Fibroblast of the aortic adventitia (primary cell): ENCODE data around the gene BCR. TPM values are rescaled to one million over a fixed set of nuclear protein-coding genes. Genes with fewer than 3 reads are reported as not detected.

Source experiments
- DNase-seq: peaks from one replicate; pipeline ENCODE4 v3.0.0-alpha.2; 2010; ENCODE audit warnings: low read depth
- H3K4me3 ChIP-seq: 2 replicates; pipeline ENCODE4 v1.5.1; 2011; ENCODE audit warnings: low read depth, mild to moderate bottlenecking, control low read depth, low read length, moderate library complexity
- total RNA-seq: library from RNA; depleted of rRNA; stranded (reverse); fragments of >200 nt; gene quantifications from 2 replicates; pipeline ENCODE4 v1.2.3, GENCODE V29; 2012; ENCODE audit warnings: low replicate concordance
- TF ChIP-seq, protein P1 (sequence below): IDR thresholded peaks from 2 replicates; pipeline ENCODE4 v1.5.1; 2011; ENCODE audit warnings: mild to moderate bottlenecking, low read length, control low read depth, inconsistent platforms; ENCODE audit not compliant: insufficient read depth

The BCR gene
- total RNA-seq, 1 donor: 37.3 TPM

DNA sequence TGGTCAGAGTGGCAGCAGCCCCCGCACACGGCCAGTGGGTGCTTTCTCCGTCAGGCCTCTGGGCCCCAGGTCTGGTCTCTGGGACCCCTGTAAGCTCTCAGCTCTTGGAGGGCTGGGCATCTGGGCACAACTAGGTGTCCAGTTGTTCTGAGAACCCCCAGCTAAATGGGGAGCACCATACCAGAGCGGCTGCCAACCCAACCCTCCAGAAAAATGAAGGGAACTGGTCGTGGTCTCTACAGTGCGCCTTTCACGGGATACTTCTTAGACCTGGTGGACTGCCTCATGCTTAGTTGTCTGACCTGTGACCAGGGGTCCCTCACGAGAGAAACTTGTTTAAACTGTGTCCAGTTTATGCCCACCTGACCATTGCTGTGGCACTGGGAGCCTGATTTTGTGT is 104.9 kb downstream of the BCR start:
- no peak for DNase-seq
- TF ChIP-seq, protein P1, sequence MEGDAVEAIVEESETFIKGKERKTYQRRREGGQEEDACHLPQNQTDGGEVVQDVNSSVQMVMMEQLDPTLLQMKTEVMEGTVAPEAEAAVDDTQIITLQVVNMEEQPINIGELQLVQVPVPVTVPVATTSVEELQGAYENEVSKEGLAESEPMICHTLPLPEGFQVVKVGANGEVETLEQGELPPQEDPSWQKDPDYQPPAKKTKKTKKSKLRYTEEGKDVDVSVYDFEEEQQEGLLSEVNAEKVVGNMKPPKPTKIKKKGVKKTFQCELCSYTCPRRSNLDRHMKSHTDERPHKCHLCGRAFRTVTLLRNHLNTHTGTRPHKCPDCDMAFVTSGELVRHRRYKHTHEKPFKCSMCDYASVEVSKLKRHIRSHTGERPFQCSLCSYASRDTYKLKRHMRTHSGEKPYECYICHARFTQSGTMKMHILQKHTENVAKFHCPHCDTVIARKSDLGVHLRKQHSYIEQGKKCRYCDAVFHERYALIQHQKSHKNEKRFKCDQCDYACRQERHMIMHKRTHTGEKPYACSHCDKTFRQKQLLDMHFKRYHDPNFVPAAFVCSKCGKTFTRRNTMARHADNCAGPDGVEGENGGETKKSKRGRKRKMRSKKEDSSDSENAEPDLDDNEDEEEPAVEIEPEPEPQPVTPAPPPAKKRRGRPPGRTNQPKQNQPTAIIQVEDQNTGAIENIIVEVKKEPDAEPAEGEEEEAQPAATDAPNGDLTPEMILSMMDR: no peak

DNA sequence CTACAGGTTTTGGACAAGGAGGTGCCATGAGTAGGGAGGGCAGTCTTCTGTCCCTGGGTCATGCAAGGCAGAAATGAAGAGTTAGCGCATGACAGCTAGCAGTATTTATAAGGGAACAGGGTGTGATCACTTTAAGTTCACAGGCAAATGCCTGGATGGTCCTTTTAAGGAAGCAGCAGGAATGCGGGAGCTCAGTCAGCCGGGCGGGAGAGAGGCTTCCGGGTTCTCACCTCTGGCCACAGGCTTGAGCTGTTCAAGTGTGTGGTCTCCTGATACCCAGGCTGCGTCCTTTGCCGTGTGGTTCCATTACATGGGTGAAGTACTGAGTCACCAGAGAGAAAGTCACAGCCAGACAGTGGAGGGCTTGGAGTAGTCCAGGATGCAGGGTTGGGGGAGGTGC is 105.4 kb downstream of the BCR start:
- no peak for DNase-seq
- no peak overlapping the region for H3K4me3 ChIP-seq
- TF ChIP-seq, protein P1: no peak

More for the DNA sequence above, 104.9 kb downstream of the BCR start:
- H3K4me3 ChIP-seq: no peak overlapping the region

DNA sequence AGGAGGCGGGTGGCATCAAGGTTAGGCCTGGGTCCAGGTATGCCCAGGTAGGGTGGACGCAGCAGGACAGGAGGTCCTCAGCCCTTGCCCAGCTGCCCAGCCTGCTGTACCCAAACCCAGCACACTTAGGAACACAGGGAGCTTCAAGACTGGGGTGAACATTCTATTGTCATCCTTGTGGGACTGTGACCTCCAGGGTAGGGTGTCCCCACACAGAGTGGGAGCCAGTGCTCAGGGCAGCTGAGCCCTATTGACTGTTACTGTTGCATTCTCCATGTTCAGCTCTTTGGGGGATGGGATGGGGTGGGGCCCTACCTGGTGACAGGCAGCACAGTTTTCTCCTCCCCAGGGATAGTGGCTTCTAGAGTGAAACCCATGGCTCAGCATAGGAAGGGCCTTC is 106.0 kb downstream of the BCR start:
- no peak overlapping the region for H3K4me3 ChIP-seq
- TF ChIP-seq, protein P1: no peak

DNA sequence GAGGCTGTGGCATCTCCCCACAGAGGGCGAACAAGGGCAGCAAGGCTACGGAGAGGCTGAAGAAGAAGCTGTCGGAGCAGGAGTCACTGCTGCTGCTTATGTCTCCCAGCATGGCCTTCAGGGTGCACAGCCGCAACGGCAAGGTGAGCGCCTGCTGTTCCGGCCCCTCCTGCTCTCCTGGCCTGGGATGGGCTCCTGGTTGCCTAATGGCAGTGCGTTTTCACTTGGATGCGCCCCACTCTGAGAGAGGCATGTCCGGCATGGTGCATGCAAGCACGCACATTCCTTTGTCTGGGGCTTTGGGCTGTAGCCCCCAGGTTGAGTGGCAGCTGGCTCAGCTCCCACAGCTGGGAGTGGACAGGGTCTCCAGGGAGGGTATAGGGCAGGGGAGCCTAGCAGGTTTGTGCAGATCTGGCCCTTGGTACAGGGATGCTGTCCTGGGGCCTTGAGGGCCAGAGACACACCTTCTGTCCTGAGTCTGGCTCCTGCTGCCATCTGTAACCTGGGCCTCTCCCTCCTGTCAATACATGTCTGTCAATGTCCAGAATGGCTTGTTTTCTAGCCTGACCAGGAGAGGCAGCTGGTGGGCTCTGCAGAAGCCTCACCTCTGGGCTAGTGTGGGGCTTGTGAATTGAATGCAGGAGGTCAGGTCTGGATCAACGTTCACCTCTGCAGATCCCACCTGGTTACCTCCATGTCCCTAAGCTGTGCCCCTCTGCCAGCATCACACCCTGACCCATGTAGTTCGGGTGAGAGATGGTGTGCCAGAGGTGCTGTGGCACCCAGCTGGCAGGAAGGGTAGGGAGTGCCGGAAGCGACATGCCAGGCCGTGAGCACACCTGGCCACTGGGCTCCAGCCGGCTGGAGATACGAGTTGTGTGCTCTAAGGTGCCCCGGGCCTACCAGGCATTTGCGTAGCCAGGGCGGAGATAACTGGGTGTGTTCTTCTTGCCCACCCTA is 107.1 kb downstream of the BCR start:
- no peak for DNase-seq
- no peak overlapping the region for H3K4me3 ChIP-seq
- TF ChIP-seq, protein P1: no peak

More for the DNA sequence above, 106.0 kb downstream of the BCR start:
- DNase-seq: no peak

DNA sequence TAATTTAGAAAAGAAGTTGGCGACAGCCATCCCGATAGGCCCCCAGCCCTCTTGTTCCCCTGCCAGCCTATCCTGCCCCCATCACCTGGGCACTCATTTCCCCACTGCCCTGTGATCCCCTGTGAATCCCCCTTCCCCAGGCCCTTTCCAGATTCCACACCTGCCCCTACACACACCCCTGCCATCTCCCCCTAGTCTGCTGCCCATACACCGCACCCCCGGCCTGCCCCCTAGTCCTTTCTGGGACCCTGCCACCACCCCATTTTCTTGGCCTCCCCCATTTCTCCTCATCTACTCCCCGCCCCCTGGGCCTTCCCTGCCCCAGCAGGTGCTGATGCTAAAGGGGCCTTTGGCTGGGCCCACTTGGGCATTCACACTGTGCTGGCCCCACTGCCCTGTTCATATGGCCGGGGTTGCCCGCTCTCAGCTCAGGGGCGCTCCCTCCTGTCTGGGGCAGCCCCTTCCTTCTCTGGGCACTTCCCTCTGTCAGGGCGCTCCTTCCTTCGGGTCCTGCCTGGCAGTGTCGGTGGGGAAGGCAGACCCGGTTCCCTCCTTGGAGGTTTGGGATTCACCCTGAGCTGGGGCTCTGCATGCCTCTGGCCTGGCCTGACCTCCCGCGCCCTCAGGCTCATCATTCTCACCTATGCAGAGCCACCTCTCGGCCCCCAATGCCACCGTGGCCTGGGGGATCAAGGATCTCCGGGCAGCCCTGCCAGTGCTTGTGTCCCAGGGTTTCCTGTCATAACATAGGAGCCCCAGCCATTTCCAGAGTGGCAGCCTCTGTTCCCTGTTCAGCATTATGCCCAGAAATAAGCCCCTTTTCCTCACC is 108.2 kb downstream of the BCR start:
- TF ChIP-seq, protein P1: no peak
- DNase-seq: no peak
- no peak overlapping the region for H3K4me3 ChIP-seq

DNA sequence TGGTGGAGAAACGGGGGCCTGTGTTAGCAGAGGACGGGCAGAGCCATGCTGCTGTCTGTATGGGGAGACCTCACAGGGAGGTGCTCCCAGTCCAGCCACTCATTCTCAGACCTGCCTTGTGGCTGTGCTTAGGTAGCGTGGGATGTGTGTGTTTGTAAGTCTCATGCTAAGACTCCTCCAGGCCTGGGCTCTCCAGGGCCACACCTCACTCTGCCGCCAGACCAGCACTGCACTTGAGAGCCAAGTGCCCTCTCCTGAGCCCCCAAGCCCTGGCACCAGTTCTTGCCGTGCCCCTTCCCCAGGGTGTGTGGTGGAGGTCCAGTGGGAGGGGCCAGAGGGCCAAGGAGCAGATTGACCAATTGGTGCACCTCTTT is 108.8 kb downstream of the BCR start:
- H3K4me3 ChIP-seq: no peak overlapping the region
- no peak for DNase-seq
- TF ChIP-seq, protein P1: no peak
